Subcutaneous adipose tissue (tissue), 4 donors: ENCODE results near the gene FBXO42. TPM values are rescaled to one million over a fixed set of nuclear protein-coding genes. Genes with fewer than 3 reads are reported as not detected.

Experiments
- total RNA-seq, 4 donors: library from RNA; depleted of rRNA; stranded (reverse); fragments of >200 nt; gene quantifications; one replicate each; pipeline ENCODE4 v1.1.0, GENCODE V29; 2016
- TF ChIP-seq, protein P1 (sequence below): fragments of 450-650 bp; IDR thresholded peaks from one replicate; pipeline ENCODE4 v1.5.1; 2016; ENCODE audit warnings: low read depth, mild to moderate bottlenecking, control low read depth, antibody characterized with exemption, moderate library complexity

FBXO42 gene
- total RNA-seq, 4 donors from 2014 or later = 21.4 to 26.9 (median 23.6) TPM

DNA sequence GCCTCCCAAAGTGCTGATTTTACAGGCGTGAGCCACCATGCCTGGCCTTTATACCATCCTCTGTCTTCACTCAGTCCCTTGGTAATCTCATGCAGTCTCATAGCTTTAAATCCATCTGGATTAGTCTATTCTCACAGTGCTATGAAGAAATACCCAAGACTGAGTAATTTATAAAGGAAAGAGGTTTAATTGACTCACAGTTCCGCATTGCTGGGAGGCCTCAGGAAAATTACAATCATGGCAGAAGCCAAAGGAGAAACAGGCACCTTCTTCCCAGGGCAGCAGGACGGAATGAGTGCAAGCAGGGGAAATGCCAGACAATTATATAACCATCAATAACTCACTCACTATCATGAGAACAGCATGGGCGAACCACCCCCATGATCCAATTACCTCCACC, 66.2 kb downstream of the FBXO42 start:
- TF ChIP-seq, protein P1, sequence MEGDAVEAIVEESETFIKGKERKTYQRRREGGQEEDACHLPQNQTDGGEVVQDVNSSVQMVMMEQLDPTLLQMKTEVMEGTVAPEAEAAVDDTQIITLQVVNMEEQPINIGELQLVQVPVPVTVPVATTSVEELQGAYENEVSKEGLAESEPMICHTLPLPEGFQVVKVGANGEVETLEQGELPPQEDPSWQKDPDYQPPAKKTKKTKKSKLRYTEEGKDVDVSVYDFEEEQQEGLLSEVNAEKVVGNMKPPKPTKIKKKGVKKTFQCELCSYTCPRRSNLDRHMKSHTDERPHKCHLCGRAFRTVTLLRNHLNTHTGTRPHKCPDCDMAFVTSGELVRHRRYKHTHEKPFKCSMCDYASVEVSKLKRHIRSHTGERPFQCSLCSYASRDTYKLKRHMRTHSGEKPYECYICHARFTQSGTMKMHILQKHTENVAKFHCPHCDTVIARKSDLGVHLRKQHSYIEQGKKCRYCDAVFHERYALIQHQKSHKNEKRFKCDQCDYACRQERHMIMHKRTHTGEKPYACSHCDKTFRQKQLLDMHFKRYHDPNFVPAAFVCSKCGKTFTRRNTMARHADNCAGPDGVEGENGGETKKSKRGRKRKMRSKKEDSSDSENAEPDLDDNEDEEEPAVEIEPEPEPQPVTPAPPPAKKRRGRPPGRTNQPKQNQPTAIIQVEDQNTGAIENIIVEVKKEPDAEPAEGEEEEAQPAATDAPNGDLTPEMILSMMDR = no peak

GRCh38 chr1:16281765-16282164, 70.5 kb downstream of the FBXO42 start:
- TF ChIP-seq, protein P1 = no peak

DNA sequence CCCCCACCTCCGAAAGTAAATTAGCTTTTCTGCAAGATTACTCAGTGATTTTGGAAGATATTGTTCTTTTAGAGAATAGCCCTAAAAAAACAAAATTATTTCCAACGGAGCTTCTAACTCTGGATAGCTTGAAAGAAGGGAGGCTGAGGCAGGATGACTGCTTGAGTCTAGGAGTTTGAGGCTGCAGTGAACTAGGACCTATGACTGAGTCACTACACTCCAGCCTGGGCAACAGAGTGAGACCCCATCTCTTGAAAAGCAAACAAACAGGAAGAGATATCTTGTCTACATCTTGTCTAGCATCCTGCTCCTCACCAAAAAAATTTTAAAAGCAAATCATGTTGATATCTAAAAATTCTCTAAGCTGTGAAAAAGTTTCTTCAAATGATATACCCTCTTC, 73.1 kb downstream of the FBXO42 start:
- TF ChIP-seq, protein P1 = no peak

DNA sequence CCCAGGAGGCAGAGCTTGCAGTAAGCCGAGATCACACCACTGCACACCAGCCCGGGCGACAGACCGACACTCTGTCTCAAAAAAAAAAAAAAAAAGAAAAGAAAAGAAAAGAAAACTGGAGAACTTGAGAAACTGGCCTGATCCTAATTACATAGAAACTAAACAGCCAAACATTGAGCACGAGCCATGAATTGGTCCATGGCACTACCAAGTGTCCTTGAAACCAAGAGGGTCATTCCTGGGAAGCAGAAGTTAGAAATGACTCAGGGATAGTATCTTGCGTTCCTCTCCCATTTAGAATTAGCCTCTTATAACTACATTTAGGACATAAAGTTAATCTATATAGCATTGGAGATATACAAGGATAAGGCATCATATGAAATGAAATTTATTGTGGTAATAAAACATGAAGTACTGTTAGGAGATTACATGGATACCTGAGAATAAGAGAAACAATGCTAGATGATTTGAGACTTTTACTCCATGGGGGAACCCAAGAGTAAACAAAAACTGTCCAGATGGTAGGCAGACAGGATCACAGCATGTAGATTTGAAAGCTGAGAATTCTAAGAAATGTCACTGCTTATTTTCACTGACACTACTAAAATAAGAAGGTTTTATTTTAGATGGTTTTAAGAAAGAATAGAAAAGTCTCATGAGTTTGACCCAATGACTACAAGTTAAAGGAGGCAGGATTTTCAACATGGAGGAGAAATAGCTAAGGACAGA, 75.8 kb downstream of the FBXO42 start:
- TF ChIP-seq, protein P1 = no peak

GRCh38 chr1:16275591-16275990, 76.7 kb downstream of the FBXO42 start:
- TF ChIP-seq, protein P1 = no peak

DNA sequence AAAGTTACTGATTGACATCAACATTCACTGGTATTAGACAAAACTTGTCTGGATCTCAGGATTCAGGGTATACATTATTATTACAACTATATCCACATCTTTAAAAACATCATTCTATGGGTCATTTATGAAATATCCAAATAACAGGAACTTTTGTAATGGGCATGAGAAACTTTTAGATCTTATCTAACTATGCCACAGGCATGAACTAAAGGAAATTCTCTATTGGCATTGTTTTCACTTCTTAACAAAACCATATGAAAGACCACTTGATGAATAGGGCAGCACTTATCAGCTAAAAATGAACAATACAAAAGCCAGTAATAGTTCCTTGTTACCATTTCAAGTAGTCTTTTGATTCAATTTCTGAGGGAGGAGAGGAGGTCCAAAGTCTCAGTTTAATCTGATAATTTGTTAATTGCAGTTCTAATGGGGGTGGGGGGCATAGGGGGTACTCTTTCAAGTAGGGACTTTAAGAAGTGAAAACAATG, 84.5 kb downstream of the FBXO42 start:
- TF ChIP-seq, protein P1 = no peak

GRCh38 chr1:16266411-16267118, 85.7 kb downstream of the FBXO42 start:
- TF ChIP-seq, protein P1 = no peak
